Keratinocyte (primary cell): ENCODE data around the gene MEGF10.

Experiments used
- CTCF ChIP-seq, 3 experiments: IDR thresholded peaks in 1 of 3; conservative IDR thresholded peaks in 1 of 3; optimal IDR thresholded peaks in 1 of 3; 2 replicates in 2 of 3; 3 replicates in 1 of 3; pipeline versions ENCODE3 to v1.5.1; 2011; ENCODE audit warnings: low read length in 3 of 3, mild to moderate bottlenecking in 3 of 3, moderate library complexity in 2 of 3, control low read depth in 1 of 3, inconsistent platforms in 1 of 3; ENCODE audit not compliant: insufficient read depth in 2 of 3; ENCODE audit errors: extremely low read depth in 1 of 3
- EZH2 ChIP-seq: IDR thresholded peaks from one replicate; pipeline ENCODE4 v1.6.1; 2012; ENCODE audit warnings: inconsistent platforms, mild to moderate bottlenecking, low read length, moderate library complexity

DNA sequence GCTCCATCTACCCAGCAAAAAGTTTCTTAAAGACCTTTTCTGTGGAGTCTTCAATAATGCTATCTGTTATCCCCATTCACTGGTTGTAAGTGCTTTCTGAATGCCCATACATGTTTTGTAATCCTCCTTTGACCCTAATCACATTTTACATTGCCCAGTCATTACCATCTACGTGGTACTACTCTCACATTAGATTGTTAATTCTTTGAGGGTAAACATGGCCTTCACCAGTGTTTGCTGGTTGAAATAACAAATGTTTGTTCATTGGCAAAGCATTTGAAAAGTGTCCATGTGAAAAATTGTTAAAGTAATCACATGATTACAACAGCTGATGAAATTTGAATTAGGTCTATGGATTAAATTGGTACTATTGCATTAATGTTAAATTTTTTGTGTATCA lies 31.8 kb downstream of the MEGF10 start:
- no peak for TF ChIP-seq EZH2
- no peak for TF ChIP-seq CTCF (optimal IDR thresholded peaks at IDR 0.05 in 1 of 3, IDR thresholded peaks at IDR 0.05 in 1 of 3, conservative IDR thresholded peaks at IDR 0.05 in 1 of 3; ENCODE audit: extremely low read depth in 1 of 3, insufficient read depth in 2 of 3, low read length in 3 of 3)
